Muscle of arm (tissue), 12 donors: Measurements from ENCODE around the gene SKI. TPM values are rescaled to one million over a fixed set of nuclear protein-coding genes. Genes with fewer than 3 reads are reported as not detected.

Source experiments
- DNase-seq: peaks from one replicate; pipeline ENCODE4 v3.0.0-alpha.2; 2013
- polyA plus RNA-seq, 12 donors: library from polyadenylated mRNA; unstranded; fragments of 120-200 nt; gene quantifications; one replicate each; pipeline ENCODE4 v1.2.1, GENCODE V29; 2013; ENCODE audit not compliant: insufficient read length in 12 of 12

SKI gene
- polyA plus RNA-seq, 12 donors: 44.3 to 88.0 (median 55.0) TPM; not detected in 1

DNA sequence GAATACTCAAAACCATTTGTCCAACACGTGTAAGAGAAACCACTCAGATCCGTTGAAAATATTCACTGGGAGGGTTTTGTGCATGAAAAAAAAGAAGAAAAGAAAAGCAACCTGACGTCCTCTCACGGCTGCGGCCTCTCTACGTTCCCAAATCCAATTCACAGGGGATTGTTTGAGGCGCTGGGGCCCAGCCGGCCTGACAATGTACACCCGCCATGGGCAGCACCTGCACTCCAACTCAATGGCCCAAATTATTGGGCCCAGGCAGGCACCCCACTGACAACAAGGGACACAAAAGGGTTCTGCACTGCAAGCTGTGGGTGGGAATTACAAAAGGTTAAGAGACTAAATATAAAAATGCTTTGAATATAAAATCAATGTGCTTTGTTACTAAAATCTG, 121.7 kb downstream of the SKI start:
- no peak for DNase-seq

DNA sequence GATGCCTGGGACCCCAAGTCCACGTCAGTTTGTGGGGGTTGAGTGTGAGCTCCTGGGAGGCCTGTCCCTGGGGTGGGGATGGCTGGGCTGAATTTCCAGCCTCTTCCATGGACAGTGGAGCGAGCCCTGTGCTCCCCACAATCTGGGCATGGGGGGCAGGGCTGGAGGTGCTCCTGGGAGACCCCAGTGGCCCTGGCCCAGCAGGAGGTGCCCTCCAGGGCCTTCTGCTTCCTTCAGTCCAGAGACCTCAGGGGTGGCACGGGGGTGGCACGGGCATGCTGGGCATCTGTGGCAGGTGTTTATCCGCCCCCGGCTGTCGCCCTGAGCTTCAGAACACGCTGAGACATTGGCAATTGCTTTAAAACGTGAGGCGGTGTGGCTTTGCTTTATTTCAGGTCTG, 122.4 kb downstream of the SKI start:
- no peak for DNase-seq

DNA sequence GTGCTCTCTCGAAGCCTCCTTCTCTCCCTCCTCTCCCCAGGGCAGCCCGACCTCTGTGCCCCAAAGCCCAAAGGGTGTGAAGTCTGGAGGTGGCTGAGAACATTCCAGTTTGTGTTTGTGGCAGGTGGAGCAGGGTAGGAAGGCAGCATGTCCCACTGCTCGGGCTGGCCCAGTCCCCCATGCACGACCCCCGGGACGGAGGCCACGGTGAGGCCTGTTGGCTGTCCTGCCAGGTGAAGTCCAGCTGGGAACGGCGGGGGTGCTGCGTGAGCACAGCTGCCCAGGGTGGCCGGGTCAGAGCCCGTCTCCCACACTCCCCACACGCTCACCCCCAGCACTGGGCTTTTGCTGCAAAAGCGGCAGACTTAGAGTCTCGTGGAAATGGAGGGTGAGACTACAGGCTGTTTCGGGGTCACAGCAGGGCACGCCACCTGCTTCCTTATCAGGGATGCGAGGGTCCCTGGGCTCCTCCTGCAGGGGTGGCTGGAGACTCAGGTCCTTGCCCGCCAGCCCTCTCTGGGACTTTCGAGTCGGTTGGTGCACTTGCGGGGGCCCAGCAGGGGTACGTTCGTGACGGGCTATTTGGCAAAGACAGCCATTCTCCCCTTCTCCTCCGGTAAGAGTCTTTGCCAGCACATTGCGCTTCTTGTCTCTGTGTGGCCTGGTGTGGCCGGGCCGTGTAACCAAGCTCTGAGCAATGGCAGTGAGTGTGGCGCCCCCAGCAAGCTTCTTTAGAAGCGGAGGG, 123.0 kb downstream of the SKI start:
- no peak for DNase-seq

DNA sequence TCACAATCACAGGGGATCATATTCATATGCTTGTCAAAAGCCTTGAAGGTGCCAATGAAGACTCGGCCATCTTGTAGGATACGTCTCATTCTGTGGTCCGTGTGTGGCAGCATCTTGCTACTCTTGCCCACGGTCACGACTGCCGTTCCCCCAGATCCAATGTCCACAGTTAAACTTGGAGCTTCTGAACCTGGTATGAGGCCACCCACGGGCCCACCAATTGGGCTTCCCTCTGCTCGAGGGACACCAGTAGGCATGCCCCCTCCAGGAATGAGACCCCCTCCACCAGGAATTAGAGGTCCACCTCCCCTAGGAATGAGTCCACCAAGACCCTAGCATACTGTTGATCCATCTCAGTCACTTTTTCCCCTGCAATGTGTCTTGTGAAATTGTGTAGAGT, 123.6 kb downstream of the SKI start:
- DNase-seq: no peak

DNA sequence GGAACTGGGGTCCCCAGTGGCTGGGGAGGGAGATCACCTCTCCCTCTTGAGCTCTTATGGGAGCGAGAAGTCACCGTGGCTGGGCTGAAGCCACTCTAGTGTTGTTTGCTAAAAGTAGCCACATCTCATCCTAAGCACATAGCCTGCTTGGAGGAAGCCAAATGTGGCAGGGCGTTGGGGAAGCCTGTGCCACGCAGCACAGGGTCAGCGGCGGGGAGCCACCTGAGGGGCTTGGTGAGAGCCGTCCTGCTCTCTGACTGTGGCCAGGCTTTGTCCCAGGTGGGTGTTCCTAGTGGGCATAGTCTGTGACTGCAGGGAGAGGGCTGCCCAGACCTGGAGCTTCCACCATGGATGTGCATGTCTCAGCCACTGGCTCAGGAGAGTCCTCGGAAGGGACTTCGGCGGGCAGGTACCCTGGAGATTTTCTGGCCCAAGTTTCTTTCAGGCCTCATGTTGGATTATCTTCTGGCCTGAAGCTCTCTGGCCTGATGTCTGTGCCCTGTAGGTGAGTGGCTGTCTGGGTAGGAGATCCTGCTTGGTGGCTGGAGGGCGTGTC, 124.3 kb downstream of the SKI start:
- DNase-seq: no peak

DNA sequence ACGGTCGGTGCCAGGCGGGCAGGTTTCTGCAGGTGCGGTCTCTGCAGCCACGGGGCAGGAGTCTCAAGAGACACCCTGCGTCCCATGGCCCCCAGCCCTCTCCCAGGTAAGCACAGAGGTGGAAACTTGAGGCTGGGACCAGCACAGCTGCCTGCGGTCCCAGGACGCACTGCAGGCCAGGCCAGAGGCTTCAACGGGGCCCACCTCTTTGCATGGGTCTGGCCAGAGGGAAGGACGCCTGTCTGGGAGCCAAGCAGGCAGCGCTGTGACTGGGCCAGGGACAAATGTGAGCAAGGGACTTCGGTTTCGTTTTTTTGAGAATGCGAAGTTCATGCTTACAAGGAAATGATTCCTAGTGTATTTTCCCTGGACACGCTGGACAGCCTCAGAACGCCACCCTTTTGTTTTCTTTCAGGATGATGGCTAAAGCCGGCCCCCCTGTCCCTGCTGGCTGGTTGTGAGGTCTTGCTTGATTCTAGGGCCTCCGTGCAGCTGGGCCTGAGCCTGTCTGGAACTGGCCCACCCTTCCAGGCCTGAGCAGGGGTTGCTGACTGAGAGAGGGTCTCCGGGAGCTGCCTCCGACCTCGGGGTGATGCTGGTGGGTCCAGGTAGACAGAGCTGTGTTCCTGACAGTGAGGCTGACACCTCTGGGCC, 124.9 kb downstream of the SKI start:
- peak; percentile 46 for DNase-seq

DNA sequence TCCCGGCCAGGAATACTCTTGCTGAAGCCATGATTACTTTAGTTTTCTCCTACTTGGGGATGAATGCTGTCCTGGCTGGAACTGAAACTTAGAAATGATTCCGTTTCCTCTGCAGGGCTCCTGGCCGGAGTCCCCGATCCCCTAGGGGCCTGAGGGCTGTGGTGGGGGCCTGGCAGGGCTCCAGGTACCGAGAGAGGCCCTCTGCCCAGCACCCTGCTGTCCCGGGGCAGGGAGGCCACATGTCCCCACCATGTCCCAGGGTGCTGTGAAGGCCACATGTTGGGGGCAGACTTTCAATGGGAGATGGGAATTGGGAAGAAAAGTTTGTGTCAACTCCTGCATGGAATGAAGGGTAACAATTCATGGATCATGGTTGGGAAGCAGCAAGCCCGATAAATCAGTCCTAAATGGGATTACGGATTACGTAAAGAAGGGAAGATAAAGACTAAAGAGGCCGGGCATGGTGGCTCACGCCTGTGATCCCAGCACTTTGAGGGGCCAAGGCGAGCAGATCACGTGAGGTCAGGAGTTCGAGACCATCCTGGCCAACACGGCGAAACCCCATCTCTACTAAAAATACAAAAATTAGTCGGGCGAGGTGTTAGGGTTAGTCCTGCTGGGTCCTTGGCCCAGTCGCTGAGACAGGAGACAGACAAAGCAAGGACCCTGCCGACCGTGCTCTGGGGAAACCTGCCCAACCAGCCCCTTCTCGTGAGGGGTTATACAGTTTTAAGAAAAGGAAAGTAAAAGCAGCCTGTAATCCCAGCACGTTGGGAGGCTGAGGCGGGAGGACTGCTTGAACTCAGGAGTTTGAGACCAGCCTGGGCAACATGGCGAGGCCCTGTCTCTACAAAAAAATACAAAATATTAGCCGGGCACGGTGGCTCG, 125.7 kb downstream of the SKI start:
- DNase-seq: peak; percentile 28

DNA sequence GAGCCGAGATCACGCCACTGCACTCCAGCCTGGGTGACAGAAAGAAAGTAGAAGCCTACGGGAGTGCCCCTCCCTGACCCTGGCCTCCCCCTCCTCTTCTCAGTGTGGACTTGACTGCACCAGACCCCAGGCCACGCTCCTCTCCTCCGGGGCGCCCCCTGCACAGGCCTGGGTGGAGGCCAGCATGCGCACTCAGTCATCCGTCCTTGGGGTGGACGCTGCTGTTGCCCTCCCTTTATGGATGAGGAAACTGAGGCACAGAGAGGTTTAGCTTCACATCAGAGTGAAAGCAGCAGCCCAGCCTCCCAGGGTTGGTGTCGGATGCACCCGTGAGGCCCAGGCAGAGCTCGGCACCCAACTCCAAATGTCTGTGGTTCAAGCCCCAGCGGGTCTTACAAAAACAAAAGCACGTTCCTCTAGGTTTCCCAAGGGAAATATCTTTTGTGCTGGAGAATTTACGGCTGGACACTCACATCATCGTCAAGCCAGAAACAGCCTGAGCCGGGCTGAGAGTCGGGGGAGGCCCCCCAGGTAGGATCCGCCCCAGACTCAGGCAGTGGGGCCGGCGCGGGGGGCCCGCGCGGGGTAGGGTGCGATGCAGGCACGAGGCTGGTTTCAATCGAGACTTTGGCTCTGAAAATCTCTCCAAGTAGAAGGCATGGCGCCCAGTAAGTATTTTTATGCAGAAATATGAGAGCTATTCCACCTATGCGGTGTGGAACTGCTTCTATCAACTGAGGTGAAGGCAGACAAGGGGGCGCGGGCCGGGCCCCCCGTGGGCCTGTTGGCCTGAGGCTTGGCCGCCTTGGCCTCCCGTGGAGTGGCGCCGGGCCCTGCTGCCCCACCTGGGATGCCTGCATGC, 126.6 kb downstream of the SKI start:
- DNase-seq: no peak

DNA sequence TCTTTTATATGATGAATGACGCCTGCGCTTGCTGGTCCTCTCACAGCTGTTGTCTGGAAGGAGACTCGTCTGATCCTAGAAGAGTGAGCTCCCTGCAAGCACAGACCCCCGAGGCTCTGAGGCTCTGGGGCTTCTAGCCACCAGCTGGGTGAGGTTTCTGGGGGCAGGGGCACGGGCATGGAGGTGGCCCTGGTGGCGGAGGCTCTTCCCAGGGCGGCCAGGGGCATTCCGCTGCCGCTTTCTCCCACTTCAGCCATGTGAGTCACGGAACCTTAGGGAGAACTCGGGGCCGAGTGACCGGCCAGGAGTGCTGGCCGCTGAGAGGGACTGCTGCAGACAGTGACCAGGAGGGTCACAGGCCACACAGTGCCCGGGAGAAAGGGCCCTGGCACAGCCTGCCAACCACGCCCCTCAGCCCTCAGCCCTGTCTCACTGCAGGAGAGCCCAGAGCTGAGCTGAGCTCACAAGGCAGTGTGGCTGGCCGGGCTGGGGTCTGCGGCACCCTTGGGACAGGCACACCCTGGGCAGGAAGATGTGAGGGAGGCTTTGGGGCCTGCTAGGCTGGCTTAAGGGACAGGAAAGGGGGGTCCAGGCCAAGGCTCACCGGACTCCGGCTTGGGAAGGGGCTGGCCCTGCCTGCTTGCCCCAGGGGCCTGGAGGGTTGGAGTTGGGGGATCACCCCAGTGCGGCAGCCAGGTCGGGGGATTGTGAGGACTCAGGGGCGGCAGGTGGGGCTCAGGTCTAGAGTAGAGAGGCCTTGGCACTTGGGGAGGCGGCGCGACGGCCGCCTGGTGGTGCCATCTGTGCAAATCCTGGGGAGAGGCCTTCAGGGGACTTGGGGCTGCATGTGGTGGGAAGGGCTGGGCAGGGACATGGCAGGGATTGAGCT, 127.5 kb downstream of the SKI start:
- no peak for DNase-seq

DNA sequence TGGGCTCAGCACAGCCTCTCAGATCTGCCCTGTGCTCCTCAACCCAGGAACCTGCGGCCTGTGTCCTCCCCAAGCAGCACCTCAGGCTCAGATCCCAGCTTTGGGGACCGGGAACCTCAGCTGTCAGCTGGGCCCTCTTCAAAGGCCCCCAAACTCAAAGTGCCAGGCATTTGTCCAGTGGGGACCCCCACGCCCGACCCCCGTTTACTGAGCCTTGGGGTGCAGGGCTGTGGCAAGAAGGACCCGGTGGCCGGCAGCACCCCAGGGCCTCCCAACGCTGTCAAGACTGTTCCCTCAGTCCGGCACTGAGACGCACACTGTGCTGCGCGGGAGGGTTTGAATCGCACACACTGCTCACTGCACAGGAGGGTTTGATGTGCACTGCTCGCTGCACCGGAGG, 128.3 kb downstream of the SKI start:
- no peak for DNase-seq

DNA sequence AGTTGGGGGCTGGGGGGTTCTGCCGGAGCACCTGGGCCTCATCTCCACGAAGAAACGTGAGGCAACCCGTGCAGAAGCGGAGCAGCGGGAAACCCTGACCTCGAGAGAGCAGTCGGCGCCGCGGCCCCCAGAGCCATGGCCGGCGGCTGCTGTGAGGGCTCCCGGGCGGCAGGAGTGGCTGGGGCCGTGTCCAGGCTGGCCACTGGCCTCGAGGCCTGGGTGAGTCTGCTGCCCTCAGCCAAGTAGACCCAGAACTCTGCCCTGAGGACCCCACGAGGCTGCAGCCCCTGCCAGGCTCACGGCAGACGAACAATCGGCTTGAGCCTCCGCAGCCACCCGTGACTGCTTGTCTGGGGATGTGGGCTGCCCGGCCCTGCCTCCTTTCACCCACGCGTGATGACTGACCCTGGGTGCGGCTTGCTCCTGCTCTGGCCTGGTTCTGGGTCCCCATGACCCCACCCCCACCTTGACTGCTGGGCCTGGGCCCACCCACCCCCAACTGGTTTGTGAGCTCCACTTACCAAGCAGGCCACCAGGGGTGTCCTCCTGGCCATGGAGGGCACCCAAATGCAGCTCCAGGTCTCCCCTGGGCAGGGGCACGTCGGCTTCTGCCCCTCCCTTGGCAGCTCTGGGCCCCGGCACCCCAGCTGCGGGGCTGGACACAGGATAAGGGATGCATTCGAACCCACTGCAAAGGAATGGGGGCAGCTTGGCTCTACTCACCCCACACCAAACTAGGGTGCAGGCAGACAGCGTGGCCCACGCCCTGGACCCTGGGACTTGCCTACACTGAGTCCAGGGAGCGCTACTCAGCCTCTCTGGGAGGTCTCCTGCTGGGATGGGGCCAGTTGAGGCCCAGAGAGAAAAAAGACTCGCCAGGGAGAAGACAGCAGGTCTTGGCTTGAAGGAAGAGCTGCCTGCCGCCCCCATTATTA, 129.1 kb downstream of the SKI start:
- DNase-seq: no peak

DNA sequence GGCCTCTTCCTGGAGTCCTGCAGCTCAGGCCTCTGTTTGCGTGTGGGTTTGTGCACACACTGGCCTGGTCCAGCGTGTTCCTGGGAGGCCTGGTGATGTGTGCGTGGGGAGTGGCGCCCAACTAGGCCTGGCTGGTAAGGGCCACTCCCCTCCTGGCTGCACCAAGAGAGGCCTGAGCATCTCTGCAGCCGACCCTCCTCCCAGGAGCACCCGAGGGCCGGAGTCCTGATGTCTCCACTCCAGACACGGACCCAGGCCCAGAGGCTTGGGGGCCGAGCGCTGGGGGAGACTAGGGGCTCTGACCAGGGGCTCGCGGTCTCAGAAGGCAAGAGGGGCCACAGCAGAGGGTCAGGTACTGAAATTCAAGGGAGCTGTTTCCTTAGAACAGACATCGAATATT, 130.0 kb downstream of the SKI start:
- DNase-seq: no peak

DNA sequence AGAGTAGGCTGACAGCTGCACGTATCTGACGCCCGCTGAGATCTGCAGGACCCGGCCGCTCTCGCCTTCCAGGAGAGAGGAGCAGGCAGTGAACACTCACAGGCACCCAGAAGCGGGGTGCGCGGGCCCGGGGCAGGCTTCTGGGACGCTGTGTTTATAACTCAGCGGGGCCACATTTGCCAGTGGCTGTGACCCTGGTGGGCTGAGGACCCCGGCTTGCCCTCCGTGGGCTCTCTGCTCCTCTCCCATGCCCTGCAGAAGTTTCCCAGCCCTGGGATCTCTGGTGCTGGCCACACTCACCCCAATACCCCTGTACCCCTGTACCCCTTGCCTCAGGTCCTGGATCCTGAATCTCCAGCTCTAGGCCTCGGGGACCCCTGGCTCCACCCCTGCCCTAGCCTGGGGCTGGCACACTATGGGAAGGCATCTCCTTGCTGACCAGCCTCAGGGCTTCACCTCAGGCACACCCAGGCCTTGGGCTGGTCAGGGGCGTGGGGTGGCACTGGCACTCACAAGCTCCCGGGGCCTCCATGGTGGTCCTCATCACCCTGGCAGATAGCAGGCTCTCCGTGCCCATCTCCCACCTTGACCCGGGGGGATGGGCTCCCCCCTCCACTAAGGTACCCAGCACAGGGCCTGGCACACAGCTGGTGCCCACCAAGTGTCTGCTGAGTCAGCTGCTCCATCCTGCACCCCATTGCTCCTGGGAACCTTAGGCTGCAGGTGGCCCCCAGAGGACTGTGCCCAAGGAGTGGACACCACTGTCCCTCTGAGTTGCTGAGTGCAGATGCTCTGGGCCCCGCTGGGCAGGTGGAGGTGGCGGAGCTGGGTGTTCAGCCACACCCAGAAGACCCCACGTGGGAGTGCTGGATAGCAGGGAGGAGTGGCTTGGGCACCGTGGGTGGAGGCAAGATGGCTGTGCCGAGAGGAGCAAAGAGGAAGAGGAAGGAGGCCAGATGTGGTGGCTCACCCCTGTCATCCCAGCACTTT, 130.8 kb downstream of the SKI start:
- no peak for DNase-seq
